Astrocyte of the spinal cord (primary cell): ENCODE data around the gene CEACAM19.
A peak's percentile ranks its signal among the peaks of the same experiment; 100 is the strongest.

Source experiments
- DNase-seq: peaks from one replicate; pipeline ENCODE4 v3.0.0; 2011; ENCODE audit warnings: low read depth, low spot score
- H3K4me3 ChIP-seq: 2 replicates; pipeline ENCODE4 v1.5.1; 2011; ENCODE audit warnings: low read depth, mild to moderate bottlenecking, low read length, moderate library complexity
- CTCF ChIP-seq: IDR thresholded peaks from 2 replicates; pipeline ENCODE4 v1.5.1; 2012; ENCODE audit warnings: low read depth, mild to moderate bottlenecking, low read length, inconsistent platforms
- in situ Hi-C: cut with HindIII; loops from 2 replicates; pipeline ENCODE4 v1.10.0; 2017; ENCODE audit warnings: low sequenced_read_pairs

Gene CEACAM19

GRCh38 chr19:44692379-44692721 is 21.1 kb downstream of the CEACAM19 start:
- DNase-seq, result no peak
- no peak overlapping the region for H3K4me3 ChIP-seq
- in situ Hi-C loops, result no loop called here
- no peak for TF ChIP-seq CTCF

GRCh38 chr19:44694184-44694579 is 22.9 kb downstream of the CEACAM19 start:
- in situ Hi-C loops, result no loop called here
- peak; percentile 45 for TF ChIP-seq CTCF
- DNase-seq, result no peak
- no peak overlapping the region for H3K4me3 ChIP-seq

- DNase-seq, result no peak
- no peak overlapping the region for H3K4me3 ChIP-seq
- TF ChIP-seq CTCF, result no peak
- in situ Hi-C loops, result no loop called here
These were observed 25.8 kb downstream of the CEACAM19 start for GRCh38 chr19:44696939-44697669.

- DNase-seq, result no peak
- H3K4me3 ChIP-seq, result no peak overlapping the region
- in situ Hi-C loops, result no loop called here
- TF ChIP-seq CTCF, result no peak
These were observed 26.4 kb downstream of the CEACAM19 start for GRCh38 chr19:44697670-44698034.

- DNase-seq, result no peak
- in situ Hi-C loops, result no loop called here
- H3K4me3 ChIP-seq, result no peak within 1 kb of the TSS
- no peak for TF ChIP-seq CTCF
These were observed 27.4 kb downstream of the CEACAM19 start, which contains the start of gene CEACAM16 for GRCh38 chr19:44698492-44699201. CEACAM16 (plus strand) TSS chr19:44699151; CDS start chr19:44701457, 2,306 bp downstream.

GRCh38 chr19:44700547-44700946 is 29.3 kb downstream of the CEACAM19 start:
- no peak for TF ChIP-seq CTCF
- no peak for DNase-seq
- in situ Hi-C loops, result no loop called here

More at GRCh38 chr19:44700547-44700946, 29.3 kb downstream of the CEACAM19 start:
- no peak overlapping the region for H3K4me3 ChIP-seq
